A549 (cell line): Measurements from ENCODE around the gene GGTLC2.

ENCODE experiments used
- CEBPB ChIP-seq, 2 experiments: fragments of >200 bp in 1 of 2; sonication (Bioruptor Twin) in 1 of 2; formaldehyde crosslinking in 1 of 2; IDR thresholded peaks; 2 replicates each; pipeline ENCODE4 v1.6.1; 2012 to 2016
- EHF ChIP-seq: fragments of 250-450 bp; sonication (Bioruptor Pico); IDR thresholded peaks from 2 replicates; pipeline ENCODE4 v1.5.0; 2020; ENCODE audit warnings: mild to moderate bottlenecking
- MAFK ChIP-seq: fragments of 450-650 bp; IDR thresholded peaks from 2 replicates; pipeline ENCODE4 v1.6.1; 2014; ENCODE audit not compliant: partially characterized antibody
- PHF8 ChIP-seq: fragments of 200-600 bp; sonication (generic); IDR thresholded peaks from 2 replicates; pipeline ENCODE4 v1.6.1; 2016; ENCODE audit warnings: low read depth, mild to moderate bottlenecking, antibody characterized with exemption, moderate library complexity, borderline replicate concordance
- POLR2A ChIP-seq: IDR thresholded peaks from 2 replicates; pipeline ENCODE4 v1.6.1; 2012; ENCODE audit warnings: mild to moderate bottlenecking, low read length
- TF ChIP-seq, protein P1 (sequence below): IDR thresholded peaks from 2 replicates; pipeline ENCODE4 v1.6.1; 2012
- TF ChIP-seq, protein P2 (sequence below): fragments of >200 bp; sonication (Bioruptor Twin); formaldehyde crosslinking; IDR thresholded peaks from 3 replicates; pipeline ENCODE4 v1.5.1; 2016

DNA sequence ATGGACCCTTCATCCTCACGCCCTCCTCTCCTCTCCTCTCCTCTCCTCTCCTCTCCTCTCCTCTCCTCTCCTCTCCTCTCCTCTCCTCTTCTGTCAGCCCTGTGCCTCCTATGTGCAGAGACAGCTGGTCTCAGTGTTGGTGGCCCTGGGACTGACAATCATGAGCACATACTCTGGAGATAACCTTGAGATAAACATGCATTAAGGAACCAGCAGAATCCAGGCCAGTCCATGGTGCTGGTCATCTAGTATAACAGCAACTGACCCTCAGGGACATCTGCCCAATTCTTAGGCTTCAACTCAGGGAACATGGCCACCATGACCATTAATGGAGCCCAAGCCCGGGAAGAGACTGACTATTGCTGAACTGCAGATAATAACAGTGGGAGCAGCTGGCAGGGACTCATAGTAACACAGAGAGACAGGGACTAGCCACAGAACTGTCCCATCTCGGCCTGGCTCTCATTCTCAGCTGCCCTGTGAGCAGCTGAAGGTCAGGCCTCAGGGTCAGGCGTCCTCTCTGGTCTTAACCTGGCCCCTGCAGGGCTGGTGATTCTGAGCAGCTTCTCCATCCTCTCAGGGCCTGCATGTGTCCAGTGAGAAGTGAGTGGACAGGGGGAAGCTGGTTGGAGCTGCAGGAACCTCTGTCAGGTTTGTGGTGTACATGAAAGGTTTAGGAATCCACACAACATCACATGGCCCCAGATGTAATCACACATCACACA, 45.4 kb downstream of the GGTLC2 start:
- TF ChIP-seq, protein P1, sequence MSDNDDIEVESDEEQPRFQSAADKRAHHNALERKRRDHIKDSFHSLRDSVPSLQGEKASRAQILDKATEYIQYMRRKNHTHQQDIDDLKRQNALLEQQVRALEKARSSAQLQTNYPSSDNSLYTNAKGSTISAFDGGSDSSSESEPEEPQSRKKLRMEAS: no peak
- no peak for TF ChIP-seq MAFK
- TF ChIP-seq, protein P2, sequence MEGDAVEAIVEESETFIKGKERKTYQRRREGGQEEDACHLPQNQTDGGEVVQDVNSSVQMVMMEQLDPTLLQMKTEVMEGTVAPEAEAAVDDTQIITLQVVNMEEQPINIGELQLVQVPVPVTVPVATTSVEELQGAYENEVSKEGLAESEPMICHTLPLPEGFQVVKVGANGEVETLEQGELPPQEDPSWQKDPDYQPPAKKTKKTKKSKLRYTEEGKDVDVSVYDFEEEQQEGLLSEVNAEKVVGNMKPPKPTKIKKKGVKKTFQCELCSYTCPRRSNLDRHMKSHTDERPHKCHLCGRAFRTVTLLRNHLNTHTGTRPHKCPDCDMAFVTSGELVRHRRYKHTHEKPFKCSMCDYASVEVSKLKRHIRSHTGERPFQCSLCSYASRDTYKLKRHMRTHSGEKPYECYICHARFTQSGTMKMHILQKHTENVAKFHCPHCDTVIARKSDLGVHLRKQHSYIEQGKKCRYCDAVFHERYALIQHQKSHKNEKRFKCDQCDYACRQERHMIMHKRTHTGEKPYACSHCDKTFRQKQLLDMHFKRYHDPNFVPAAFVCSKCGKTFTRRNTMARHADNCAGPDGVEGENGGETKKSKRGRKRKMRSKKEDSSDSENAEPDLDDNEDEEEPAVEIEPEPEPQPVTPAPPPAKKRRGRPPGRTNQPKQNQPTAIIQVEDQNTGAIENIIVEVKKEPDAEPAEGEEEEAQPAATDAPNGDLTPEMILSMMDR: no peak
- TF ChIP-seq PHF8: no peak
- TF ChIP-seq CEBPB (IDR thresholded peaks at IDR 0.05): no peak
- TF ChIP-seq EHF (CRISPR knock-in tag): no peak
- TF ChIP-seq POLR2A: no peak
